Esophagus squamous epithelium (tissue), 5 donors: Measurements from ENCODE around the gene CD93. TPM values are rescaled to one million over a fixed set of nuclear protein-coding genes. Genes with fewer than 3 reads are reported as not detected.
A peak's percentile ranks its signal among the peaks of the same experiment; 100 is the strongest.

Source experiments
- DNase-seq: peaks from one replicate; lab custom pipeline; 2025; lab: John Stamatoyannopoulos, UW
- H3K27ac ChIP-seq, 4 donors: fragments of 200-600 bp; sonication (generic); one replicate each; pipeline ENCODE4 v1.5.1; 2016 to 2019; ENCODE audit warnings: mild to moderate bottlenecking in 1 of 4
- H3K27me3 ChIP-seq, 4 donors: fragments of 200-600 bp; sonication (generic); 1 replicate in 3 of 4; 2 replicates in 1 of 4; pipeline versions ENCODE4 v1.5.1 to v1.6.0; 2017 to 2021; ENCODE audit warnings: antibody characterized with exemption in 1 of 4
- H3K36me3 ChIP-seq, 3 donors: fragments of 200-600 bp; sonication (generic); one replicate each; pipeline ENCODE4 v1.5.1; 2016 to 2019
- H3K4me1 ChIP-seq, 3 donors: fragments of 200-600 bp; sonication (generic); one replicate each; pipeline ENCODE4 v1.5.1; 2017 to 2019
- H3K4me3 ChIP-seq, 4 donors: fragments of 200-600 bp; sonication (generic); 1 replicate in 3 of 4; 2 replicates in 1 of 4; pipeline ENCODE4 v1.5.1; 2016 to 2019; ENCODE audit warnings: mild to moderate bottlenecking in 2 of 4, moderate library complexity in 1 of 4
- H3K9me3 ChIP-seq, 3 donors: fragments of 200-600 bp; sonication (generic); one replicate each; pipeline ENCODE4 v1.5.1; 2016 to 2019
- POLR2A ChIP-seq, 4 donors: fragments of 450-650 bp; IDR thresholded peaks; one replicate each; pipeline ENCODE4 v1.6.1; 2017; ENCODE audit warnings: antibody characterized with exemption in 4 of 4, mild to moderate bottlenecking in 4 of 4, moderate library complexity in 3 of 4
- WGBS, 2 donors: methylation state at CpG; one replicate each; pipeline ENCODE4 v1.1.5; 2018; 5-methylcytosine and 5-hydroxymethylcytosine counted together
- intact Hi-C: fragments of 100-400 bp; cut with DNase I; formaldehyde crosslinking; loops from one replicate; pipeline ENCODE4 v1.15.0; 2022
- total RNA-seq, 4 donors: library from RNA; depleted of rRNA; stranded (reverse); fragments of >200 nt; gene quantifications; one replicate each; pipeline ENCODE4 v1.1.0, GENCODE V29; 2016
- TF ChIP-seq, protein P1 (sequence below), 6 experiments: fragments of 450-650 bp in 4 of 6; fragments of 200-600 bp in 2 of 6; sonication (generic) in 2 of 6; IDR thresholded peaks; one replicate each; pipeline ENCODE4 v1.5.1; 2016 to 2019; ENCODE audit warnings: antibody characterized with exemption in 6 of 6, mild to moderate bottlenecking in 4 of 6, moderate library complexity in 4 of 6
- donor health status: DM: yes; HTN: yes; CAD: no.

CD93 gene
- total RNA-seq, 4 donors from 2014 or later: 4.5 to 22.9 (median 14.6) TPM

DNA sequence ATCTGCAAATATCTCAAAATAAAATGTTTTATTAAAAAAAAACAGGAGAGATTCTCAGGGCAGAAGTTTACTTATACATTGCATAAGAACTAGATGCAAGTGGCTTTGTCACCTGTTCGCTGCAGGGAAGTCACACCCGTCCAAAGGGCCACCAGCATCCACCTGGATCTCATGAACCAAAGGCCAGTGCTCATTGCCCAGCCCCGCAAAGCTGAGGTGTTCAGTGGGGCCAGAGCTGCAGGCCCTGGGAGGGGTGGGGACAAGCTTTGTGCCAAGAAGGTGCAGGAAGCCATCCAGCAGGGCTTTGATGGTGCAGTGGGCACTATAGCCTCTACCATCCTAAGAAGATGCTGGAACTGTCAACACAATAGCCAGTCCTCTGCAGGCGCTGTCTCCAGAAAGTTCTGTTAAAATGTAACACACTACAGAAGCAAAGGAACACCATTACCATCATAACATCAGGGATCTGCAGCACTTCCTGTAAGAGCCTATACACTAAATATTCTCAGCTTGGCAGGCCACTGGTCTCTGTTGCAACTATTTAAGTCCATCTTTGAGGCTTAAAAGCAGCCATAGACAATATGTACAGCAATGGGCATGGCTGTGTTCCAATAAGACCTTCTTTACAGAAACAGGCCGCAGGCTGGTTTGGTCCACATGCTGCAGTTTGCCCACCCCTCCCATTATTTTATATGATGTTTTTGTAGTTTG lies 15.7 kb upstream of the CD93 start:
- no peaks in the 10 kb centered on the region for H3K36me3 ChIP-seq
- TF ChIP-seq, protein P1, sequence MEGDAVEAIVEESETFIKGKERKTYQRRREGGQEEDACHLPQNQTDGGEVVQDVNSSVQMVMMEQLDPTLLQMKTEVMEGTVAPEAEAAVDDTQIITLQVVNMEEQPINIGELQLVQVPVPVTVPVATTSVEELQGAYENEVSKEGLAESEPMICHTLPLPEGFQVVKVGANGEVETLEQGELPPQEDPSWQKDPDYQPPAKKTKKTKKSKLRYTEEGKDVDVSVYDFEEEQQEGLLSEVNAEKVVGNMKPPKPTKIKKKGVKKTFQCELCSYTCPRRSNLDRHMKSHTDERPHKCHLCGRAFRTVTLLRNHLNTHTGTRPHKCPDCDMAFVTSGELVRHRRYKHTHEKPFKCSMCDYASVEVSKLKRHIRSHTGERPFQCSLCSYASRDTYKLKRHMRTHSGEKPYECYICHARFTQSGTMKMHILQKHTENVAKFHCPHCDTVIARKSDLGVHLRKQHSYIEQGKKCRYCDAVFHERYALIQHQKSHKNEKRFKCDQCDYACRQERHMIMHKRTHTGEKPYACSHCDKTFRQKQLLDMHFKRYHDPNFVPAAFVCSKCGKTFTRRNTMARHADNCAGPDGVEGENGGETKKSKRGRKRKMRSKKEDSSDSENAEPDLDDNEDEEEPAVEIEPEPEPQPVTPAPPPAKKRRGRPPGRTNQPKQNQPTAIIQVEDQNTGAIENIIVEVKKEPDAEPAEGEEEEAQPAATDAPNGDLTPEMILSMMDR (IDR thresholded peaks at IDR 0.05): no peak
- no peak for TF ChIP-seq POLR2A (IDR thresholded peaks at IDR 0.05)
- H3K27ac ChIP-seq: peak overlapping the region; percentile 69 to 87 (median 80)
- intact Hi-C loops: no loop called here
- no peak overlapping the region for H3K4me3 ChIP-seq
- no peaks in the 10 kb centered on the region for H3K9me3 ChIP-seq
- no peaks in the 10 kb centered on the region for H3K27me3 ChIP-seq
- no peak for DNase-seq
- peaks cover 31 to 99% (median 76%) of the 10 kb centered on the region in 3 donors for H3K4me1 ChIP-seq
- 82 to 93% methylated on average over 4 to 5 of the region's 5 CpGs for WGBS, 2 donors

- intact Hi-C loops: no loop called here
- Histone ChIP-seq H3K36me3 (no peaks in the 10 kb centered on the region), H3K4me3 (no peak overlapping the region), H3K4me1 (peaks cover 34 to 99% (median 74%) of the 10 kb centered on the region in 3 donors), H3K9me3 (no peaks in the 10 kb centered on the region), H3K27ac (peak overlapping the region; percentile 16 to 87 (median 76)), H3K27me3 (no peaks in the 10 kb centered on the region)
- no peak for TF ChIP-seq POLR2A (IDR thresholded peaks at IDR 0.05)
- TF ChIP-seq, protein P1 (IDR thresholded peaks at IDR 0.05): no peak
- DNase-seq: no peak
Observed at GRCh38 chr20:23100720-23101107, 14.6 kb upstream of the CD93 start.

GRCh38 chr20:23099791-23100719 lies 13.9 kb upstream of the CD93 start:
- no peaks in the 10 kb centered on the region for H3K9me3 ChIP-seq
- peak in 1 of 4 donors; percentile 22 for TF ChIP-seq POLR2A (IDR thresholded peaks at IDR 0.05)
- TF ChIP-seq, protein P1 (IDR thresholded peaks at IDR 0.05): peak in 2 of 6 experiments; percentile 26 to 37
- H3K4me1 ChIP-seq: peaks cover 34 to 99% (median 72%) of the 10 kb centered on the region in 3 donors
- no peaks in the 10 kb centered on the region for H3K27me3 ChIP-seq
- H3K36me3 ChIP-seq: no peaks in the 10 kb centered on the region
- H3K27ac ChIP-seq: peak overlapping the region; percentile 80 to 87 (median 82)
- H3K4me3 ChIP-seq: no peak overlapping the region
- no peak for DNase-seq
- intact Hi-C loops: loop anchor here (5.0 kb wide), 1 partner anchor 42 kb away; no protein-coding TSS in a partner anchor
- 51 to 56% methylated on average over 6 to 9 of the region's 13 CpGs for WGBS, 2 donors

DNA sequence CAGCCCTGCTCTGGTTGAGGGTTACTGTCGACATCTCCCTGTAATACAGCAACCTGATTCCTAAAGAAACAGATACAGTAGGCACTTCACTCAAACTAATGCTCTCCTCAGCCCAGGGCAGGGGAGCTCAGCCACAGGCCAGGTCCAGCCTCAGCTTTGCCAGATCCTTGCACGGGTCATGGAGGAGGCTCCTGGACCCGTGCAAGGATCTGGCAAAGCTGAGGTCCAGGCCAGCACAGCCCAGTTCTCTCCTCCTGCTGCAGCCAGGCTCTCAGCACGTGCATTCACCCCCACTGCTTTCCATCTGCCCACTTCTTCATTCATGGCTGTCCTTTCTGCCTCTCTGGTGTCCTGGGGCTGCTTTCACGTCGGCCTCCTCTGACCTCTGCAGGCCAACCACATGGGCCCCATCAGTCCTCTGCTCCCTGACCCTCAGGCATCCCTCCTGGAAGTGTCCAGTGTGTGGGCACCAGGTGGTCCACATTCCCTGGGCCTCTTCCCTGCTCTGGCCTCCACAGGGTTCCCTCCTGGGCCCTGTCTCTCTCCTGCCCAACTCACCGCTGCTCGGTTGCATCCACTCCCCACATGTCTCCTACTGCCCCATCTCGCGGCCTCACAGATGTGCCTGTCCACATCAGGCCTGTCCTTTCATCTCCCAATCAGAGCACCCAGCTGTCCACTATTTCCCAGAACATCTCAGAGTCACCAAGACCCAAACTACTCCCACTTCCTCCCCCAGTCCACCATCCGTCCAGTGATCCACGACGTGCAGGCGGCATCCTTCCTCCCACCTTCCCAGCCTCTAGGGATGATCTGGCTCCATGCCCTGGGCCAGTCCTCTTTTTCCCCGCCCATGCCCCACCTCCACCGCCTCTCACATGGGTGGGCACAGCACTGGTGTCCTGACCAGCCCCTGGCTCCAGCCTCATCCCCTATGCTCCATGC lies 11.8 kb upstream of the CD93 start:
- DNase-seq: no peak
- WGBS, 2 donors: 69 to 77% methylated on average over 14 to 16 of the region's 16 CpGs
- H3K4me1 ChIP-seq: peaks cover 46 to 100% (median 82%) of the 10 kb centered on the region in 3 donors
- TF ChIP-seq POLR2A (IDR thresholded peaks at IDR 0.05): no peak
- TF ChIP-seq, protein P1 (IDR thresholded peaks at IDR 0.05): no peak
- peak overlapping the region; percentile 21 to 87 (median 82) for H3K27ac ChIP-seq
- H3K36me3 ChIP-seq: no peaks in the 10 kb centered on the region
- intact Hi-C loops: loop anchor here (5.0 kb wide), 1 partner anchor 44 kb away; no protein-coding TSS in a partner anchor
- H3K9me3 ChIP-seq: no peaks in the 10 kb centered on the region
- H3K4me3 ChIP-seq: no peak overlapping the region
- H3K27me3 ChIP-seq: no peaks in the 10 kb centered on the region
